ENCODE measurements around the gene IFI16.

- no peak for TF ChIP-seq CTCF (IDR thresholded peaks at IDR 0.05)
- TF ChIP-seq EZH2 (IDR thresholded peaks at IDR 0.05), result no peak
- TF ChIP-seq EZH2phosphoT487 (IDR thresholded peaks at IDR 0.05), result no peak
Observed at GRCh38 chr1:159090286-159091179, 80.8 kb downstream of the IFI16 start.

Measured in neural progenitor cell (in vitro differentiated cells).